PC-9 (cell line): ENCODE data around the gene TOM1L1. TPM values are rescaled to one million over a fixed set of nuclear protein-coding genes. Genes with fewer than 3 reads are reported as not detected.

Experiments
- BruUV-seq: library from RNA; stranded (reverse); fragments of 400-500 nt; replicated peaks from 2 replicates; lab custom pipeline; 2021; lab: Mats Ljungman, UMichigan
- CTCF ChIA-PET: fragments of 300-600 bp; sonication (Branson Sonifier 250); formaldehyde crosslinking; loops from one replicate; lab custom pipeline; 2022; ENCODE audit warnings: antibody characterized with exemption; lab: Charles Lee
- POLR2A ChIA-PET: fragments of 300-600 bp; sonication (Branson Sonifier 250); formaldehyde crosslinking; loops from one replicate; lab custom pipeline; 2022; ENCODE audit warnings: antibody characterized with exemption; ENCODE audit not compliant: unreplicated experiment; lab: Charles Lee
- DNase-seq, 2 experiments: peaks; one replicate each; pipeline versions ENCODE4 v3.0.0 to v3.0.0-alpha.2; 2015 to 2022; ENCODE audit warnings: mixed read lengths in 1 of 2
- H2AFZ ChIP-seq: fragments of 200-600 bp; sonication (generic); 2 replicates; pipeline ENCODE4 v1.8.1; 2017; ENCODE audit warnings: antibody characterized with exemption
- H3F3A ChIP-seq: fragments of 200-600 bp; sonication (generic); 2 replicates; pipeline ENCODE4 v1.8.1; 2017; ENCODE audit warnings: antibody characterized with exemption, mild to moderate bottlenecking, low read depth; ENCODE audit not compliant: insufficient read depth
- H3K27ac ChIP-seq: fragments of 200-600 bp; sonication (generic); 2 replicates; pipeline ENCODE4 v1.6.1; 2016; ENCODE audit warnings: mixed run types
- H3K27me3 ChIP-seq: fragments of 200-600 bp; sonication (generic); 2 replicates; pipeline ENCODE4 v1.6.1; 2016; ENCODE audit warnings: low read depth, mixed run types; ENCODE audit not compliant: insufficient read depth
- H3K36me3 ChIP-seq: fragments of 200-600 bp; sonication (generic); 2 replicates; pipeline ENCODE4 v1.6.1; 2016; ENCODE audit warnings: low read depth, mixed run types
- H3K4me1 ChIP-seq: fragments of 200-600 bp; sonication (generic); replicated peaks from 2 replicates; pipeline ENCODE4 v1.6.1; 2016; ENCODE audit warnings: mixed run types; ENCODE audit not compliant: insufficient read depth
- H3K4me2 ChIP-seq: fragments of 200-600 bp; sonication (generic); 2 replicates; pipeline ENCODE4 v1.6.1; 2017; ENCODE audit warnings: mixed run types
- H3K4me3 ChIP-seq: fragments of 200-600 bp; sonication (generic); 2 replicates; pipeline ENCODE4 v1.6.1; 2016; ENCODE audit warnings: mixed run types
- H3K79me2 ChIP-seq: fragments of 200-600 bp; sonication (generic); 2 replicates; pipeline ENCODE4 v1.6.1; 2017; ENCODE audit warnings: low read depth, mixed run types
- H3K9me2 ChIP-seq: fragments of 200-600 bp; sonication (generic); 2 replicates; pipeline ENCODE4 v1.8.1; 2017; ENCODE audit warnings: mild to moderate bottlenecking; ENCODE audit not compliant: insufficient read depth
- H3K9me3 ChIP-seq: fragments of 200-600 bp; sonication (generic); 2 replicates; pipeline ENCODE4 v1.8.1; 2016; ENCODE audit warnings: low read depth; ENCODE audit not compliant: insufficient read depth
- H4K20me1 ChIP-seq: fragments of 200-600 bp; sonication (generic); 2 replicates; pipeline ENCODE4 v1.8.1; 2017; ENCODE audit not compliant: insufficient read depth
- EZH2 ChIP-seq: fragments of 200-600 bp; sonication (generic); IDR thresholded peaks from 2 replicates; pipeline ENCODE4 v1.8.0; 2017; ENCODE audit warnings: antibody characterized with exemption, low read depth
- intact Hi-C: fragments of 100-400 bp; cut with micrococcal nuclease; formaldehyde crosslinking; loops from one replicate; pipeline ENCODE4 v1.10.0; 2022; ENCODE audit not compliant: unreplicated experiment
- total RNA-seq: library from RNA; stranded (reverse); gene quantifications from 2 replicates; pipeline ENCODE4 v1.2.3, GENCODE V29; 2021
- TF ChIP-seq, protein P1 (sequence below): fragments of 200-600 bp; sonication (generic); conservative IDR thresholded peaks from 2 replicates; pipeline ENCODE4 v1.6.1; 2017; ENCODE audit warnings: mixed run types, antibody characterized with exemption, mild to moderate bottlenecking, moderate library complexity

Gene TOM1L1
- total RNA-seq, 1 experiment from 2014 or later, result 46.8 TPM

GRCh38 chr17:54967621-54968261 is 67.1 kb downstream of the TOM1L1 start:
- peaks cover 50% of the 10 kb centered on the region for H3K79me2 ChIP-seq
- CTCF ChIA-PET, result no interaction called here
- peak overlapping the region; percentile 95 for H2AFZ ChIP-seq
- DNase-seq, result peak; percentile 5 to 47
- H3K27me3 ChIP-seq, result no peaks in the 10 kb centered on the region
- intact Hi-C loops, result loop anchor here (2.0 kb wide), 1 partner anchor 67 kb away; the partner anchor contains the start of gene TOM1L1
- peaks cover 29% of the 10 kb centered on the region for H3K4me1 ChIP-seq
- peak overlapping the region; percentile 92 for H3K4me2 ChIP-seq
- H3K9me2 ChIP-seq, result no peaks in the 10 kb centered on the region
- no peaks in the 10 kb centered on the region for H4K20me1 ChIP-seq
- TF ChIP-seq EZH2, result no peak
- TF ChIP-seq, protein P1, sequence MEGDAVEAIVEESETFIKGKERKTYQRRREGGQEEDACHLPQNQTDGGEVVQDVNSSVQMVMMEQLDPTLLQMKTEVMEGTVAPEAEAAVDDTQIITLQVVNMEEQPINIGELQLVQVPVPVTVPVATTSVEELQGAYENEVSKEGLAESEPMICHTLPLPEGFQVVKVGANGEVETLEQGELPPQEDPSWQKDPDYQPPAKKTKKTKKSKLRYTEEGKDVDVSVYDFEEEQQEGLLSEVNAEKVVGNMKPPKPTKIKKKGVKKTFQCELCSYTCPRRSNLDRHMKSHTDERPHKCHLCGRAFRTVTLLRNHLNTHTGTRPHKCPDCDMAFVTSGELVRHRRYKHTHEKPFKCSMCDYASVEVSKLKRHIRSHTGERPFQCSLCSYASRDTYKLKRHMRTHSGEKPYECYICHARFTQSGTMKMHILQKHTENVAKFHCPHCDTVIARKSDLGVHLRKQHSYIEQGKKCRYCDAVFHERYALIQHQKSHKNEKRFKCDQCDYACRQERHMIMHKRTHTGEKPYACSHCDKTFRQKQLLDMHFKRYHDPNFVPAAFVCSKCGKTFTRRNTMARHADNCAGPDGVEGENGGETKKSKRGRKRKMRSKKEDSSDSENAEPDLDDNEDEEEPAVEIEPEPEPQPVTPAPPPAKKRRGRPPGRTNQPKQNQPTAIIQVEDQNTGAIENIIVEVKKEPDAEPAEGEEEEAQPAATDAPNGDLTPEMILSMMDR, result no peak
- H3K36me3 ChIP-seq, result peaks cover 27% of the 10 kb centered on the region
- H3K4me3 ChIP-seq, result peak overlapping the region; percentile 68
- POLR2A ChIA-PET, result interaction anchor here (0.6 kb wide), 1 partner anchor 68 kb away, joined by 3 read pairs; no protein-coding TSS in a partner anchor
- peaks cover 15% of the 10 kb centered on the region for H3F3A ChIP-seq
- TSS peak; percentile 38 for BruUV-seq
- H3K9me3 ChIP-seq, result no peaks in the 10 kb centered on the region
- peak overlapping the region; percentile 32; the same call in 1 of the 2 replicates for H3K27ac ChIP-seq

DNA sequence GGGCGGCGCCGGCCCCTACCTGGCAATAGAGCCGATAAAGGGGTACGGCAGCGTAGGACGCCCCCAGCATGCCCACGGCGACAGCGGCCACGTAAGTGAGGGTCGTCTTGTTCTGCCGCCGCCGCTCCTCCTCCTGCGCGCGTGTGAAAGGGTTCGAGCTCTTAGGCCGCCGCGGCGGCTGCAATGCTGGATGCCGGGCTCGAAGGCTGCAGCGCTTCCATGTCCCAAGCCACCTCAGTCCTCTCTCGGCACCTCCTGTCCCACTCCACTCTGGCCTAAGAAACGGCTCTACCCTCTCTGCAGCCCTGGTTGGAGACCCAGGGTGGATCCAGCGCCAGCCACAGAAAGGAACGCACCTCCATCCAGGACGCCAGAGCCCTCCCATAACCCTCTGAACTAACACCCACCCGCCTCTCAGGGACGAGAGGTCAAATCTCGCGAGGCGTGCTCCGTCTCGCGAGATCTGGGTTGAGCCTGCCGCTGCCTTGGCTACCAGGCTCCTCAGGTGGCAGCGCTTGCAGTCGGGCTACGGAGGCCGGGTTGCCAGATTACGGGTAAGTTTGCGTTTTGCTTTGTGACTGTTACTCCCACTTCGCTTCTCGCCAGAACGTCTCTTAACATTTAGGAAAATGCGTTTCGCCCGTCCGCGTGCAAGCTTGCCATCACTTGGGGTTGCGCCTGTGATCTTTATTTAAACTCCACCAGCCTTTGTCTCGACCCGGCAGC is 67.8 kb downstream of the TOM1L1 start, which contains the start of the genes COX11 and STXBP4:
TSS of gene COX11 (minus strand) at position 393 of the 726 bp plus-strand sequence. CDS start at position 385, 8 bp downstream.
TSS of gene STXBP4 (plus strand) at position 504 of the 726 bp plus-strand sequence. CDS start 17,455 bp downstream, outside the sequence.
- DNase-seq, result peak; percentile 93 to 94
- TF ChIP-seq EZH2, result no peak
- TF ChIP-seq, protein P1, result peak; percentile 64
- CTCF ChIA-PET, result no interaction called here
- POLR2A ChIA-PET, result no interaction called here
- Histone ChIP-seq H3K79me2 (peaks cover 50% of the 10 kb centered on the region), H3K36me3 (peaks cover 20% of the 10 kb centered on the region; the same call in 1 of the 2 replicates), H3F3A (peaks cover 8% of the 10 kb centered on the region; the same call in 1 of the 2 replicates), H3K9me2 (no peaks in the 10 kb centered on the region), H3K9me3 (no peaks in the 10 kb centered on the region), H3K4me1 (peaks cover 29% of the 10 kb centered on the region), H3K27ac (peak within 1 kb of the TSS; percentile 32), H3K4me2 (peak within 1 kb of the TSS; percentile 92), H2AFZ (peak within 1 kb of the TSS; percentile 95), H4K20me1 (no peaks in the 10 kb centered on the region), H3K27me3 (no peaks in the 10 kb centered on the region), H3K4me3 (peak within 1 kb of the TSS; percentile 68)
- no TSS peak for BruUV-seq
- intact Hi-C loops, result loop anchor here (2.0 kb wide), 1 partner anchor 68 kb away; the partner anchor contains the start of gene TOM1L1

DNA sequence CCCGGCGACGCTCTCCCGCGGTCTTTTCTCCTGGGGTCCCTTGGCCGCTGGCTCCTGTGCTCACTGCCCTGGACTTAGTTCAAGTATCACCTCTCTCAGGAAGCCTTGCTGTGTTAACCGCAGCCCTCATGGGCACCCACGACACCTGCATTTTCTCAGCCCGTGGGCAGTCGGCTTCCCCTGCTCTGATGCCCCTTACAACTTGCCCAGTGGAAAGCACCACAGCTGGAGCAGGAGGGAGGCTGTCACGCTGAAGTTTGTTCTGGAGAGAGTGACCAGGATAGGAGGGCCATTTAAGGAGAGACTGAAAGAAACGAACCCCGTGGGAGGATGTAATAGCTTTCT is 68.3 kb downstream of the TOM1L1 start:
- CTCF ChIA-PET, result no interaction called here
- Histone ChIP-seq H4K20me1 (no peaks in the 10 kb centered on the region), H3K4me3 (peak overlapping the region; percentile 68), H3K79me2 (peaks cover 50% of the 10 kb centered on the region), H3K4me1 (peaks cover 29% of the 10 kb centered on the region), H3K27ac (peak overlapping the region; percentile 11), H3F3A (peaks cover 5% of the 10 kb centered on the region; the same call in 1 of the 2 replicates), H2AFZ (peak overlapping the region; percentile 95), H3K9me2 (no peaks in the 10 kb centered on the region), H3K9me3 (no peaks in the 10 kb centered on the region), H3K27me3 (no peaks in the 10 kb centered on the region), H3K4me2 (peak overlapping the region; percentile 92), H3K36me3 (peaks cover 14% of the 10 kb centered on the region; the same call in 1 of the 2 replicates)
- POLR2A ChIA-PET, result no interaction called here
- BruUV-seq, result TSS peak; percentile 43
- intact Hi-C loops, result loop anchor here (2.0 kb wide), 1 partner anchor 68 kb away; the partner anchor contains the start of gene TOM1L1
- TF ChIP-seq EZH2, result no peak
- TF ChIP-seq, protein P1, result no peak
- no peak for DNase-seq
